SK-N-SH (cell line): ENCODE results near the gene SBF2.

Source experiments
- CTCF ChIP-seq: fragments of 200-600 bp; sonication (generic); IDR thresholded peaks from 2 replicates; pipeline ENCODE4 v1.6.1; 2017; ENCODE audit warnings: antibody characterized with exemption, mild to moderate bottlenecking, moderate library complexity
- EP300 ChIP-seq, 2 experiments: IDR thresholded peaks; 2 replicates each; pipeline versions ENCODE4 v1.4.0 to v1.6.1; 2012; ENCODE audit warnings: borderline replicate concordance in 1 of 2, low read depth in 1 of 2, low read length in 1 of 2
- GABPA ChIP-seq: IDR thresholded peaks from 2 replicates; pipeline ENCODE4 v1.4.0; 2012; ENCODE audit warnings: low read depth, mild to moderate bottlenecking
- JUND ChIP-seq: IDR thresholded peaks from 2 replicates; pipeline ENCODE4 v1.4.0; 2012
- MXI1 ChIP-seq: IDR thresholded peaks from 2 replicates; pipeline ENCODE4 v1.6.1; 2012; ENCODE audit warnings: mild to moderate bottlenecking, low read depth, low read length, improper control_type of control experiment
- RCOR1 ChIP-seq: fragments of 150-350 bp; IDR thresholded peaks from 2 replicates; pipeline ENCODE4 v1.6.1; 2017; ENCODE audit warnings: antibody characterized with exemption, low read length
- REST ChIP-seq: IDR thresholded peaks from 2 replicates; pipeline ENCODE4 v1.6.1; 2012; ENCODE audit warnings: mild to moderate bottlenecking, low read depth, low read length, moderate library complexity
- RXRA ChIP-seq: IDR thresholded peaks from 2 replicates; pipeline ENCODE4 v1.4.0; 2012; ENCODE audit warnings: low read depth, mild to moderate bottlenecking, borderline replicate concordance

GRCh38 chr11:9799886-9800285, 494.1 kb downstream of the SBF2 start:
- no peak for TF ChIP-seq CTCF
- TF ChIP-seq RXRA: no peak
- no peak for TF ChIP-seq MXI1
- TF ChIP-seq RCOR1: no peak
- no peak for TF ChIP-seq JUND
- no peak for TF ChIP-seq GABPA
- TF ChIP-seq EP300 (IDR thresholded peaks at IDR 0.05; ENCODE audit: borderline replicate concordance in 1 of 2, low read depth in 1 of 2, low read length in 1 of 2): no peak
- TF ChIP-seq REST: no peak
